Measurements from ENCODE around the gene ADPRHL1.

GRCh38 chr13:113378825-113379224 is 74.5 kb downstream of the ADPRHL1 start:
- TF ChIP-seq CTCF (conservative IDR thresholded peaks at IDR 0.05 in 1 of 2, IDR thresholded peaks at IDR 0.05 in 1 of 2; ENCODE audit: low read depth in 1 of 2, low read length in 2 of 2), result no peak
- TF ChIP-seq EZH2 (IDR thresholded peaks at IDR 0.05; ENCODE audit: low read length, missing control alignments), result no peak

Measured in fibroblast of lung (primary cell).